GM23248 (cell line): ENCODE results near the gene ADNP. TPM values are rescaled to one million over a fixed set of nuclear protein-coding genes. Genes with fewer than 3 reads are reported as not detected.

ENCODE experiments used
- DNase-seq: peaks from one replicate; pipeline ENCODE4 v3.0.0-alpha.2; 2015
- H2AFZ ChIP-seq: fragments of 200-600 bp; sonication (generic); 2 replicates; pipeline ENCODE4 v1.6.1; 2016; ENCODE audit warnings: antibody characterized with exemption
- H3F3A ChIP-seq: fragments of 200-600 bp; sonication (generic); 2 replicates; pipeline ENCODE4 v1.6.1; 2016; ENCODE audit warnings: mild to moderate bottlenecking, antibody characterized with exemption, mixed run types; ENCODE audit not compliant: insufficient read depth
- H3K27ac ChIP-seq: fragments of 200-600 bp; sonication (generic); 2 replicates; pipeline ENCODE4 v1.5.1; 2016; ENCODE audit warnings: mild to moderate bottlenecking
- H3K27me3 ChIP-seq: fragments of 200-600 bp; sonication (generic); replicated peaks from 2 replicates; pipeline ENCODE4 v1.6.1; 2016; ENCODE audit warnings: mild to moderate bottlenecking; ENCODE audit not compliant: insufficient read depth
- H3K36me3 ChIP-seq: fragments of 200-600 bp; sonication (generic); 2 replicates; pipeline ENCODE4 v1.6.1; 2016; ENCODE audit warnings: low read depth, mild to moderate bottlenecking
- H3K4me1 ChIP-seq: fragments of 200-600 bp; sonication (generic); 2 replicates; pipeline ENCODE4 v1.6.1; 2016; ENCODE audit warnings: mild to moderate bottlenecking; ENCODE audit not compliant: insufficient read depth
- H3K4me2 ChIP-seq: fragments of 200-600 bp; sonication (generic); one replicate; pipeline ENCODE4 v1.6.1; 2016; ENCODE audit warnings: mild to moderate bottlenecking; ENCODE audit not compliant: unreplicated experiment
- H3K4me3 ChIP-seq: fragments of 200-600 bp; sonication (generic); 2 replicates; pipeline ENCODE4 v1.5.1; 2016; ENCODE audit warnings: mild to moderate bottlenecking
- H3K79me2 ChIP-seq: fragments of 200-600 bp; sonication (generic); 2 replicates; pipeline ENCODE4 v1.6.1; 2016; ENCODE audit warnings: mild to moderate bottlenecking; ENCODE audit not compliant: insufficient read depth
- H3K9ac ChIP-seq: fragments of 200-600 bp; sonication (generic); 2 replicates; pipeline ENCODE4 v1.6.1; 2016; ENCODE audit warnings: mild to moderate bottlenecking
- H3K9me2 ChIP-seq: fragments of 200-600 bp; sonication (generic); 2 replicates; pipeline ENCODE4 v1.6.1; 2016; ENCODE audit warnings: mixed run types, mild to moderate bottlenecking, moderate library complexity; ENCODE audit not compliant: insufficient read depth
- H3K9me3 ChIP-seq: fragments of 200-600 bp; sonication (generic); one replicate; pipeline ENCODE4 v1.6.1; 2017; ENCODE audit warnings: low read depth
- H4K20me1 ChIP-seq: fragments of 200-600 bp; sonication (generic); 2 replicates; pipeline ENCODE4 v1.6.0; 2016; ENCODE audit not compliant: insufficient read depth
- EZH2 ChIP-seq: fragments of 200-600 bp; sonication (generic); IDR thresholded peaks from 2 replicates; pipeline ENCODE4 v1.6.1; 2018; ENCODE audit warnings: antibody characterized with exemption, mild to moderate bottlenecking; ENCODE audit not compliant: insufficient read depth, poor library complexity, severe bottlenecking
- EZH2phosphoT487 ChIP-seq: fragments of 200-600 bp; sonication (generic); IDR thresholded peaks from 2 replicates; pipeline ENCODE4 v1.6.1; 2018; ENCODE audit warnings: antibody characterized with exemption, moderate library complexity, mild to moderate bottlenecking, low read depth; ENCODE audit not compliant: insufficient read depth
- WGBS, 2 experiments: methylation state at CpG; one replicate each; pipeline ENCODE4 v1.1.6; 2015 to 2017; ENCODE audit warnings: low lambda C conversion rate in 2 of 2, low coverage in 1 of 2; ENCODE audit errors: missing lambda C conversion rate in 2 of 2; 5-methylcytosine and 5-hydroxymethylcytosine counted together
- in situ Hi-C: fragments of 300-500 bp; cut with MboI; formaldehyde crosslinking; loops from 2 replicates; pipeline ENCODE4 v1.15.0; 2020
- polyA plus RNA-seq: library from polyadenylated mRNA; unstranded; fragments of >200 nt; fragmentation: Nextera tagmentation; extraction: Ambion mirVana; gene quantifications from 2 replicates; pipeline ENCODE4 v1.2.1, GENCODE V29; 2016
- total RNA-seq: library from RNA; depleted of rRNA; stranded (reverse); fragments of >200 nt; shearing (Covaris generic); gene quantifications from 2 replicates; pipeline ENCODE4 v1.2.3, GENCODE V29; 2014

ADNP gene
- total and polyA plus RNA-seq, 2 experiments from 2014 or later: 14.9 to 34.2 TPM

GRCh38 chr20:50900261-50900660 lies 31.0 kb downstream of the ADNP start:
- Histone ChIP-seq H3K4me3 (no peak overlapping the region), H3K36me3 (peaks cover 55% of the 10 kb centered on the region), H3F3A (peaks cover 16% of the 10 kb centered on the region; the same call in 1 of the 2 replicates), H2AFZ (no peak overlapping the region), H3K4me2 (no peak overlapping the region), H3K27me3 (no peaks in the 10 kb centered on the region), H3K4me1 (no peaks in the 10 kb centered on the region), H4K20me1 (peaks cover 11% of the 10 kb centered on the region; the same call in 1 of the 2 replicates), H3K9me2 (no peaks in the 10 kb centered on the region), H3K27ac (no peak overlapping the region), H3K9ac (no peak overlapping the region), H3K79me2 (peaks cover 100% of the 10 kb centered on the region), H3K9me3 (no peaks in the 10 kb centered on the region)
- in situ Hi-C loops: no loop called here
- 97 to 99% methylated on average over 7 of the region's 7 CpGs for WGBS, 2 experiments
- no peak for DNase-seq
- TF ChIP-seq EZH2phosphoT487 (no peak), EZH2 (no peak)

GRCh38 chr20:50898475-50898874 lies 32.8 kb downstream of the ADNP start:
- Histone ChIP-seq H3K36me3 (peaks cover 69% of the 10 kb centered on the region), H3K4me3 (no peak overlapping the region), H4K20me1 (peaks cover 4% of the 10 kb centered on the region; the same call in 1 of the 2 replicates), H3K27me3 (no peaks in the 10 kb centered on the region), H3K9me2 (no peaks in the 10 kb centered on the region), H3K9me3 (no peaks in the 10 kb centered on the region), H3K27ac (no peak overlapping the region), H3K4me1 (no peaks in the 10 kb centered on the region), H2AFZ (no peak overlapping the region), H3K9ac (no peak overlapping the region), H3F3A (peaks cover 16% of the 10 kb centered on the region; the same call in 1 of the 2 replicates), H3K4me2 (no peak overlapping the region), H3K79me2 (peaks cover 100% of the 10 kb centered on the region)
- DNase-seq: no peak
- in situ Hi-C loops: no loop called here
- WGBS, 2 experiments: 91 to 93% methylated on average over 1 of the region's 1 CpG
- TF ChIP-seq EZH2phosphoT487 (no peak), EZH2 (no peak)

GRCh38 chr20:50895111-50895830 lies 36.0 kb downstream of the ADNP start:
- no peak overlapping the region for H3K4me2 ChIP-seq
- H3K4me3 ChIP-seq: no peak overlapping the region
- 93 to 94% methylated on average over 8 of the region's 8 CpGs for WGBS, 2 experiments
- no peaks in the 10 kb centered on the region; the same call in 1 of the 2 replicates for H4K20me1 ChIP-seq
- no peaks in the 10 kb centered on the region for H3K9me3 ChIP-seq
- peaks cover 100% of the 10 kb centered on the region for H3K79me2 ChIP-seq
- H3K27me3 ChIP-seq: no peaks in the 10 kb centered on the region
- no peak for TF ChIP-seq EZH2phosphoT487
- TF ChIP-seq EZH2: no peak
- in situ Hi-C loops: no loop called here
- H3K4me1 ChIP-seq: no peaks in the 10 kb centered on the region
- H2AFZ ChIP-seq: no peak overlapping the region
- no peaks in the 10 kb centered on the region for H3K9me2 ChIP-seq
- H3F3A ChIP-seq: peaks cover 22% of the 10 kb centered on the region
- no peak for DNase-seq
- no peak overlapping the region for H3K9ac ChIP-seq
- H3K36me3 ChIP-seq: peaks cover 73% of the 10 kb centered on the region
- no peak overlapping the region for H3K27ac ChIP-seq

DNA sequence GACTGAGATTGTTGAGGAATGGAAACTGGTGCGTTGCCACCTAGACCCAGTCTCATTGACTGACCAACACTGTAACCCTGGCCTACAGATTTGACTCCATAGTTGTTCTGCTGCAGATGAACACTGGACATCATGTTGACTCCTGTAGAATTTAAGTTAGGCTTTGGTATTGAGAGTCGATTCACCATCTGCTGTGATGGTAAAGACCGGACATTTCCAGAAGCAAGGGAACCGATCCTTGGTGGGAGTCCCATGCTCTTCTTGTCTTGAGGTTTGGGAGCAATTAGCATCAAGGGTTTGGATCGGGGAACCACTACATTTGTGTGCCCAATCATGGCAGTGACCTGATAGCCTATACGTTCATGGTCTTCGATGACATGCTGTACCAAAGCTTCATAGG lies 37.6 kb downstream of the ADNP start:
- H4K20me1 ChIP-seq: no peaks in the 10 kb centered on the region
- H3K79me2 ChIP-seq: peaks cover 99% of the 10 kb centered on the region

More for the DNA sequence above, 37.6 kb downstream of the ADNP start:
- DNase-seq: no peak
- H3K36me3 ChIP-seq: peaks cover 74% of the 10 kb centered on the region
- H3K27me3 ChIP-seq: no peaks in the 10 kb centered on the region
- 95 to 96% methylated on average over 7 of the region's 7 CpGs for whole genome bisulfite sequencing, 2 experiments
- H3K27ac ChIP-seq: no peak overlapping the region
- no peaks in the 10 kb centered on the region for H3K9me3 ChIP-seq
- H3F3A ChIP-seq: peaks cover 20% of the 10 kb centered on the region
- H2AFZ ChIP-seq: no peak overlapping the region
- H3K4me2 ChIP-seq: no peak overlapping the region
- H3K4me3 ChIP-seq: no peak overlapping the region
- H3K4me1 ChIP-seq: no peaks in the 10 kb centered on the region
- TF ChIP-seq EZH2 (no peak), EZH2phosphoT487 (no peak)
- in situ Hi-C loops: no loop called here
- no peaks in the 10 kb centered on the region for H3K9me2 ChIP-seq
- H3K9ac ChIP-seq: no peak overlapping the region
